ENCODE results near the gene MT3. TPM values are rescaled to one million over a fixed set of nuclear protein-coding genes. Genes with fewer than 3 reads are reported as not detected.
A peak's percentile ranks its signal among the peaks of the same experiment; 100 is the strongest.

Gene MT3
- total and polyA plus RNA-seq, 2 of the 13 experiments (the other 11 are each of a cell fraction or from before 2014, with no cell fraction given): not detected

- 45% methylated on average over 3 of the region's 3 CpGs for WGBS (ENCODE audit: low lambda C conversion rate)
- peaks cover 0 to 7% of the 10 kb centered on the region in 2 experiments; a peak in 2 of 5 replicates for H3K27me3 ChIP-seq (ENCODE audit: control insufficient read depth in 1 of 2, insufficient read depth in 2 of 2, low read length in 2 of 2)
- H3K9me3 ChIP-seq (ENCODE audit: low read length): no peaks in the 10 kb centered on the region
- no TSS peak for BruUV-seq (replicated peaks)
- intact Hi-C loops (cut with micrococcal nuclease; ENCODE audit: unreplicated experiment) (loop anchor here (10.0 kb wide), 2 partner anchors 49 to 259 kb away; partner anchors contain the start of genes MT1B, MT1F and SLC12A3), in situ Hi-C loops (cut with HindIII; ENCODE audit: extremely low pct_ligation_motif_present, low pct_unique_long_range_greater_than_20kb) (no loop called here)
- peaks cover 61% of the 10 kb centered on the region for H3K4me1 ChIP-seq (ENCODE audit: insufficient read depth, low read length)
- DNase-seq (ENCODE audit: low spot score) (no peak), ATAC-seq (no peak), FAIRE-seq (no peak)
- no peak overlapping the region for H2AFZ ChIP-seq (ENCODE audit: low read length)
- CTCF ChIA-PET (ENCODE audit: low intra/inter-chr PET ratio, low total read pairs): no interaction called here
- peak overlapping the region; percentile 79 for H3K9ac ChIP-seq (ENCODE audit: insufficient read depth, low read depth, low read length)
- H3K79me2 ChIP-seq (ENCODE audit: insufficient read depth, low read length): no peaks in the 10 kb centered on the region
- POLR2A ChIA-PET: interaction anchor here (0.6 to 3.4 kb wide), 10 partner anchors 13 to 1419 kb away, joined by 3 to 39 read pairs (median 6); partner anchors contain the start of genes MT1E, MT1G, NUDT21 and OGFOD1
- H3K27ac ChIP-seq (ENCODE audit: extremely low read length, insufficient read depth, low read length): peak overlapping the region; percentile 93
- H3K4me3 ChIP-seq (replicated peaks in 1 of 3; ENCODE audit: insufficient read depth in 1 of 3, low read depth in 2 of 3, low read length in 3 of 3): peak overlapping the region; percentile 75 to 84 (median 78)
- no peaks in the 10 kb centered on the region for H3K36me3 ChIP-seq (replicated peaks in 1 of 2; ENCODE audit: control insufficient read depth in 1 of 2, insufficient read depth in 2 of 2, low read length in 2 of 2)
- peak overlapping the region; percentile 91 for H3K4me2 ChIP-seq (ENCODE audit: low read depth, low read length)
- H4K20me1 ChIP-seq (ENCODE audit: insufficient read depth, low read length): no peaks in the 10 kb centered on the region
- TF ChIP-seq ZNF792 (CRISPR knock-in tag; IDR thresholded peaks at IDR 0.05) (no peak), SATB2 (CRISPR knock-in tag; IDR thresholded peaks at IDR 0.05) (no peak), SRSF4 (IDR thresholded peaks at IDR 0.05; ENCODE audit: low read depth, low read length, poor library complexity, severe bottlenecking) (no peak), ZNF318 (CRISPR knock-in tag; IDR thresholded peaks at IDR 0.05) (0 out of 2 replicates have a peak, but pooled peaks have one; percentile 17), ASH2L (IDR thresholded peaks at IDR 0.05; ENCODE audit: insufficient read length, low read depth, low read length) (no peak), SRSF1 (optimal IDR thresholded peaks at IDR 0.05; ENCODE audit: low read depth, low read length) (no peak), PREB (CRISPR knock-in tag; IDR thresholded peaks at IDR 0.05) (no peak), SCMH1 (CRISPR knock-in tag; IDR thresholded peaks at IDR 0.05; ENCODE audit: borderline replicate concordance) (no peak), MYNN (CRISPR knock-in tag; IDR thresholded peaks at IDR 0.05; ENCODE audit: low read depth) (0 out of 2 replicates have a peak, but pooled peaks have one; percentile 22), ZNF652 (CRISPR knock-in tag; IDR thresholded peaks at IDR 0.05; ENCODE audit: borderline replicate concordance, low read depth) (no peak), ZNF761 (CRISPR knock-in tag; conservative IDR thresholded peaks at IDR 0.05) (no peak), FIP1L1 (IDR thresholded peaks at IDR 0.05; ENCODE audit: borderline replicate concordance, insufficient read depth, low read depth, low read length) (no peak), ZBTB43 (CRISPR knock-in tag; conservative IDR thresholded peaks at IDR 0.05) (no peak)
Measured at GRCh38 chr16:56606071-56606475, 16.7 kb downstream of the MT3 start.

All from HepG2 (cell line).